Adrenal gland (tissue), 5 donors: ENCODE results near the gene ACVR1B.

Source experiments
- POLR2A ChIP-seq, 2 donors: fragments of 450-650 bp; IDR thresholded peaks; one replicate each; pipeline ENCODE4 v1.6.1; 2017; ENCODE audit warnings: antibody characterized with exemption in 2 of 2, mild to moderate bottlenecking in 2 of 2, moderate library complexity in 1 of 2
- TF ChIP-seq, protein P1 (sequence below), 6 experiments: fragments of 450-650 bp in 4 of 6; fragments of 200-600 bp in 2 of 6; sonication (generic) in 1 of 6; IDR thresholded peaks; 1 replicate in 5 of 6; 2 replicates in 1 of 6; pipeline versions ENCODE4 v1.5.1 to v1.8.0; 2016 to 2021; ENCODE audit warnings: antibody characterized with exemption in 6 of 6, mild to moderate bottlenecking in 2 of 6, moderate library complexity in 1 of 6
- donor health status: DM: no; HTN: no; CAD: no.

DNA sequence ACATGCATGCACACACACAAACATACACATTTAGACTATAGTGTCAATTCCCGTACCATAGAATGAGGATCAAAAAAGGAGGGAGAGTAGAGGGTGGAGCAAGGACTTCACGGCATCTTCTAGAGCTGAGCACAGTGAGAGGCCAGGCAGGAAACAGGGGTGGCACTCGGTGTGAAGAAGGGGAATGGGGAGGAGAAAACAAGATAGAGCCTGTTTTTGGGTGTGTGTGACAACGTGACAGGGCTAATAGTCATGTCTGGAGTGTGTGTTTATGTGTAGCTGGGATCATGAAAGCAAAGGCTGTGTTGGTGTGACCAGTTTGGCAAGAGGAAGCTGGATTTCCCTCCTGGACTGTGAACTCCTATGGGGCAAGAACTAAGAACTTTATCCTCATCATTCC is 9.9 kb upstream of the ACVR1B start:
- TF ChIP-seq, protein P1, sequence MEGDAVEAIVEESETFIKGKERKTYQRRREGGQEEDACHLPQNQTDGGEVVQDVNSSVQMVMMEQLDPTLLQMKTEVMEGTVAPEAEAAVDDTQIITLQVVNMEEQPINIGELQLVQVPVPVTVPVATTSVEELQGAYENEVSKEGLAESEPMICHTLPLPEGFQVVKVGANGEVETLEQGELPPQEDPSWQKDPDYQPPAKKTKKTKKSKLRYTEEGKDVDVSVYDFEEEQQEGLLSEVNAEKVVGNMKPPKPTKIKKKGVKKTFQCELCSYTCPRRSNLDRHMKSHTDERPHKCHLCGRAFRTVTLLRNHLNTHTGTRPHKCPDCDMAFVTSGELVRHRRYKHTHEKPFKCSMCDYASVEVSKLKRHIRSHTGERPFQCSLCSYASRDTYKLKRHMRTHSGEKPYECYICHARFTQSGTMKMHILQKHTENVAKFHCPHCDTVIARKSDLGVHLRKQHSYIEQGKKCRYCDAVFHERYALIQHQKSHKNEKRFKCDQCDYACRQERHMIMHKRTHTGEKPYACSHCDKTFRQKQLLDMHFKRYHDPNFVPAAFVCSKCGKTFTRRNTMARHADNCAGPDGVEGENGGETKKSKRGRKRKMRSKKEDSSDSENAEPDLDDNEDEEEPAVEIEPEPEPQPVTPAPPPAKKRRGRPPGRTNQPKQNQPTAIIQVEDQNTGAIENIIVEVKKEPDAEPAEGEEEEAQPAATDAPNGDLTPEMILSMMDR (IDR thresholded peaks at IDR 0.05), result no peak
- TF ChIP-seq POLR2A (IDR thresholded peaks at IDR 0.05), result no peak
